HFFc6 (cell line): ENCODE results near the gene RADIL. TPM values are rescaled to one million over a fixed set of nuclear protein-coding genes. Genes with fewer than 3 reads are reported as not detected.
"Not testable (repeated sequence)": the region's sequence is repeated elsewhere in the genome, so short reads cannot be mapped to it uniquely, and the experiment has no call there.

Experiments used
- DNase-seq: peaks from one replicate; pipeline ENCODE4 v3.0.0-alpha.2; 2018
- H3K27ac Mint-ChIP-seq: 2 replicates; pipeline ENCODE4 v1.8.0; 2020; ENCODE audit warnings: mild to moderate bottlenecking, mixed read lengths
- H3K27me3 Mint-ChIP-seq: 2 replicates; pipeline ENCODE4 v1.8.0; 2021; ENCODE audit warnings: mild to moderate bottlenecking, moderate library complexity, mixed read lengths; ENCODE audit not compliant: insufficient read depth
- H3K36me3 Mint-ChIP-seq: 2 replicates; pipeline ENCODE4 v1.8.0; 2021; ENCODE audit warnings: low read depth, mixed read lengths
- H3K4me1 Mint-ChIP-seq: 2 replicates; pipeline ENCODE4 v1.8.0; 2020; ENCODE audit warnings: low read depth, mixed read lengths
- H3K4me3 Mint-ChIP-seq: 2 replicates; pipeline ENCODE4 v1.8.0; 2020; ENCODE audit warnings: mild to moderate bottlenecking, moderate library complexity, mixed read lengths
- H3K9me3 Mint-ChIP-seq: 2 replicates; pipeline ENCODE4 v1.8.0; 2020; ENCODE audit warnings: mild to moderate bottlenecking, mixed read lengths
- CTCF ChIP-seq: fragments of 200-600 bp; sonication (generic); IDR thresholded peaks from 2 replicates; pipeline ENCODE4 v1.5.0; 2021; ENCODE audit warnings: antibody characterized with exemption, mild to moderate bottlenecking
- total RNA-seq, 6 experiments: library from RNA; stranded (reverse); fragmentation: NEBNext Ultra II Directional; extraction: Animal tissue kit (Norgen Biotek cat#: 25700); gene quantifications; 2 replicates in 1 of 6; 3 replicates in 5 of 6; pipeline ENCODE4 v1.2.3, GENCODE V29; 2021

The RADIL gene
- total RNA-seq, 6 experiments from 2014 or later, result 0.09 to 0.43 (median 0.24) TPM

- no peak for TF ChIP-seq CTCF
- no peaks in the 10 kb centered on the region for H3K36me3 Mint-ChIP-seq
Observed at GRCh38 chr7:4806983-4807597, 76.4 kb downstream of the RADIL start.

GRCh38 chr7:4805984-4806300 lies 77.6 kb downstream of the RADIL start:
- Mint-ChIP-seq H3K27ac (no peak overlapping the region), H3K27me3 (peaks cover 15% of the 10 kb centered on the region), H3K4me1 (no peaks in the 10 kb centered on the region), H3K9me3 (no peaks in the 10 kb centered on the region), H3K4me3 (no peak overlapping the region), H3K36me3 (no peaks in the 10 kb centered on the region)
- no peak for TF ChIP-seq CTCF
- no peak for DNase-seq

More at GRCh38 chr7:4806983-4807597, 76.4 kb downstream of the RADIL start:
- H3K4me1 Mint-ChIP-seq, result no peaks in the 10 kb centered on the region
- no peak for DNase-seq
- no peak overlapping the region for H3K27ac Mint-ChIP-seq
- H3K9me3 Mint-ChIP-seq, result no peaks in the 10 kb centered on the region
- no peak overlapping the region for H3K4me3 Mint-ChIP-seq
- peaks cover 13% of the 10 kb centered on the region for H3K27me3 Mint-ChIP-seq

- Mint-ChIP-seq H3K4me3 (no peak overlapping the region), H3K27ac (no peak overlapping the region), H3K4me1 (no peaks in the 10 kb centered on the region), H3K27me3 (peaks cover 15% of the 10 kb centered on the region), H3K9me3 (no peaks in the 10 kb centered on the region), H3K36me3 (no peaks in the 10 kb centered on the region)
- DNase-seq, result no peak
- no peak for TF ChIP-seq CTCF
Observed at GRCh38 chr7:4805110-4805983, 78.2 kb downstream of the RADIL start.

GRCh38 chr7:4803397-4804241 lies 79.9 kb downstream of the RADIL start:
- no peaks in the 10 kb centered on the region for H3K4me1 Mint-ChIP-seq
- no peak overlapping the region for H3K27ac Mint-ChIP-seq
- no peak for DNase-seq
- TF ChIP-seq CTCF, result no peak
- peaks cover 15% of the 10 kb centered on the region for H3K27me3 Mint-ChIP-seq
- no peaks in the 10 kb centered on the region for H3K9me3 Mint-ChIP-seq
- H3K4me3 Mint-ChIP-seq, result no peak overlapping the region
- H3K36me3 Mint-ChIP-seq, result no peaks in the 10 kb centered on the region

GRCh38 chr7:4802577-4802976 lies 80.9 kb downstream of the RADIL start:
- not testable (repeated sequence) for H3K4me1 Mint-ChIP-seq, H3K9me3 Mint-ChIP-seq, H3K27ac Mint-ChIP-seq, DNase-seq, H3K36me3 Mint-ChIP-seq, H3K4me3 Mint-ChIP-seq
- H3K27me3 Mint-ChIP-seq, result peaks cover 16% of the 10 kb centered on the region
